Measurements from ENCODE around the gene FXN. TPM values are rescaled to one million over a fixed set of nuclear protein-coding genes. Genes with fewer than 3 reads are reported as not detected.

FXN gene
- total RNA-seq, 1 donor from 2014 or later = 1.6 TPM

- peak overlapping the region; percentile 95 for H3K4me3 ChIP-seq (ENCODE audit: low read depth, low read length)
- TF ChIP-seq CTCF (conservative IDR thresholded peaks at IDR 0.05; ENCODE audit: low read depth, low read length) = no peak
- peak; percentile 40 for DNase-seq (ENCODE audit: low read depth)
These were observed 87.1 kb downstream of the FXN start for GRCh38 chr9:69122549-69123141.

- TF ChIP-seq CTCF (conservative IDR thresholded peaks at IDR 0.05; ENCODE audit: low read depth, low read length) = no peak
- H3K4me3 ChIP-seq (ENCODE audit: low read depth, low read length) = peak overlapping the region; percentile 32
- peak; percentile 77 for DNase-seq (ENCODE audit: low read depth)
These were observed 95.2 kb downstream of the FXN start for GRCh38 chr9:69130456-69131441.

DNA sequence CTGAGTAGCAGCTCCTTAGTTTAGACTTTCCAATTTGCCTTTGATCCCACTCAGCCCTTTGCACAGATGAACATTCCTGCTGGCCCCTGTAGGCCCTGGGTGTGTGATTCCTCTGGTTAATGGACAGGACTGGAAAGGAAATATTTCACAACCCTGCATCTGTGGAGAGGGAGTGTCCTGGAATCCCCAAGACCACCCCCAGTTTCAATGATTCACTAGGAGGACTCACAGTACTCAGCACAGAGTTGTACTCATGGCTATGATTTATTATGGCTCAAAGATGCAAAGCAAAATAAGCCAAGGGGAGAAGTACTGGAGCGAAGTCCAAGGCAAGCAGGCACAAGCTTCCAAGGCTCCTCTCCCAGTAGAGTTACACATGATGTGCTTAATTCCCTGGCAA, 96.1 kb downstream of the FXN start:
- peak; percentile 98 for DNase-seq (ENCODE audit: low read depth)
- H3K4me3 ChIP-seq (ENCODE audit: low read depth, low read length) = peak overlapping the region; percentile 32
- no peak for TF ChIP-seq CTCF (conservative IDR thresholded peaks at IDR 0.05; ENCODE audit: low read depth, low read length)

DNA sequence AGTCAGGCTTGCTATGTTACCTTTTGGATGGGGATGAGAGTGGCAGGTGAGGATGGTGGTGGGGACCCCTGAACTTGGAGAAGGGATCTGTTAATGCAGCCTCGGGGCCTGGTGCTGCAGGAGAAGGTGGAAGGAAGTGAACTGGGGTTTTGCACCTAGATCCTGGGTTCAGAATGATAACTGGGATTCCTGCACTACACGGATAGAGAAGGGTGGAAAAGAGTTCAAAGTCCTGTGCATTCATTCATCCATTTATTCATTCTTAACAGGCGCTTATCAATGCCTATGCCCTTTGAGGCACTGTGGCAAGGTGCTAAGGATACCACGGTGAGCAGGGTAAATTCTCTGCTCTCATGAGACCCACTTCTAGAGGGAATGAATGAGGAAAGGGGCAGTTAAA, 96.8 kb downstream of the FXN start:
- TF ChIP-seq CTCF (conservative IDR thresholded peaks at IDR 0.05; ENCODE audit: low read depth, low read length) = no peak
- DNase-seq (ENCODE audit: low read depth) = no peak
- no peak overlapping the region for H3K4me3 ChIP-seq (ENCODE audit: low read depth, low read length)

DNA sequence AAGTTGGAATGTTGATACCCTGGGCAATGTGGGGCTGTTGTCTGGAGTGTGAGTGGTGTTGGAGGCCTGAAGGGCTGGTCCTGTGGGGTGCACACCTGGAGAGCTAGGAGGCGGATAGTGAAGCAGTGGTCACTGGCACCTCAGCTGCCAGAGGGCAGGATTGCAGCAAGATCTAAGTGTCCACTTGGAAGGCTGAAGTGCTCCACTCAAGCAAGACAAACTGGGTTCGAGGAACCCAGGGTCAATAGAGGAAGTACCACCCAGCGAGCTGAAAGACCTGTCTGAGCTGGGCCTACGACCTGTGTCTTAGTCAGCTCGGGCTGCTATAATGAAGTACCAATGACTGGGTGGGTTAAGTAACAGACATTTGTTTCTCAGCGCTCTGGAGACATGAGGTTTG, 98.9 kb downstream of the FXN start:
- H3K4me3 ChIP-seq (ENCODE audit: low read depth, low read length) = no peak overlapping the region
- TF ChIP-seq CTCF (conservative IDR thresholded peaks at IDR 0.05; ENCODE audit: low read depth, low read length) = no peak
- DNase-seq (ENCODE audit: low read depth) = no peak

GRCh38 chr9:69136185-69136584, 100.6 kb downstream of the FXN start:
- no peak for DNase-seq (ENCODE audit: low read depth)
- H3K4me3 ChIP-seq (ENCODE audit: low read depth, low read length) = no peak overlapping the region
- TF ChIP-seq CTCF (conservative IDR thresholded peaks at IDR 0.05; ENCODE audit: low read depth, low read length) = no peak
